HepG2 (cell line): ENCODE data around the gene CNOT10. TPM values are rescaled to one million over a fixed set of nuclear protein-coding genes. Genes with fewer than 3 reads are reported as not detected.

Source experiments
- ATAC-seq: fragments of 200-7000 bp; cut with Tn5 transposase; 3 replicates; pipeline ENCODE4 v1.9.1; 2020; ENCODE audit warnings: mild to moderate bottlenecking, moderate library complexity
- BruUV-seq: library from RNA; stranded (reverse); fragments of 400-500 nt; replicated peaks from 2 replicates; lab custom pipeline; 2021; lab: Mats Ljungman, UMichigan
- CTCF ChIA-PET: fragments of 300-600 bp; formaldehyde crosslinking; extraction: SDS; loops from one replicate; lab custom pipeline; 2021; ENCODE audit warnings: low total read pairs, inconsistent platforms, low intra/inter-chr PET ratio; lab: Yijun Ruan, JAX
- POLR2A ChIA-PET: fragments of 350-600 bp; sonication (Branson Sonifier 250); formaldehyde crosslinking; loops from one replicate; lab custom pipeline; 2020; ENCODE audit warnings: antibody characterized with exemption, inconsistent platforms; lab: Yijun Ruan, JAX
- DNase-seq: peaks from one replicate; pipeline ENCODE4 v3.0.0-alpha.2; 2015; ENCODE audit warnings: low spot score
- FAIRE-seq: peaks from 3 replicates; lab custom pipeline; 2011; peaks lifted over from hg19 to GRCh38; lab: Jason Lieb, UNC
- H2AFZ ChIP-seq: one replicate; pipeline ENCODE4 v1.6.1; 2011; ENCODE audit warnings: low read length, inconsistent platforms
- H3K27ac ChIP-seq: fragments of 300-600 bp; 3 replicates; pipeline ENCODE4 v1.8.0; 2011; ENCODE audit warnings: mixed run types, mild to moderate bottlenecking, mixed read lengths, low read length, inconsistent platforms; ENCODE audit not compliant: insufficient read depth; ENCODE audit errors: extremely low read length
- H3K27me3 ChIP-seq, 2 experiments: fragments of 200-600 bp in 1 of 2; 2 replicates in 1 of 2; 3 replicates in 1 of 2; pipeline versions ENCODE4 v1.6.0 to v1.8.0; 2011; ENCODE audit warnings: low read length in 2 of 2, mild to moderate bottlenecking in 2 of 2, moderate library complexity in 2 of 2, inconsistent platforms in 1 of 2; ENCODE audit not compliant: insufficient read depth in 2 of 2, control insufficient read depth in 1 of 2
- H3K36me3 ChIP-seq, 2 experiments: fragments of 200-600 bp in 1 of 2; replicated peaks in 1 of 2; 2 replicates in 1 of 2; 3 replicates in 1 of 2; pipeline versions ENCODE4 v1.5.1 to v1.8.0; 2011; ENCODE audit warnings: low read length in 2 of 2, inconsistent platforms in 1 of 2; ENCODE audit not compliant: insufficient read depth in 2 of 2, control insufficient read depth in 1 of 2
- H3K4me1 ChIP-seq: 2 replicates; pipeline ENCODE4 v1.5.1; 2012; ENCODE audit warnings: low read length, inconsistent platforms; ENCODE audit not compliant: insufficient read depth
- H3K4me2 ChIP-seq: 2 replicates; pipeline ENCODE4 v1.6.0; 2011; ENCODE audit warnings: low read depth, low read length, inconsistent platforms
- H3K4me3 ChIP-seq, 3 experiments: fragments of 200-600 bp in 1 of 3; sonication (generic), shearing (Covaris generic) in 1 of 3; replicated peaks in 1 of 3; 2 replicates each; pipeline ENCODE4 v1.5.1; 2011 to 2016; ENCODE audit warnings: low read length in 3 of 3, inconsistent platforms in 2 of 3, low read depth in 2 of 3, mild to moderate bottlenecking in 2 of 3, control low read depth in 1 of 3, mixed read lengths in 1 of 3; ENCODE audit not compliant: insufficient read depth in 1 of 3
- H3K79me2 ChIP-seq: one replicate; pipeline ENCODE4 v1.6.1; 2011; ENCODE audit warnings: low read length, inconsistent platforms; ENCODE audit not compliant: insufficient read depth
- H3K9ac ChIP-seq: 2 replicates; pipeline ENCODE4 v1.6.0; 2011; ENCODE audit warnings: mild to moderate bottlenecking, low read depth, low read length, inconsistent platforms; ENCODE audit not compliant: insufficient read depth
- H3K9me3 ChIP-seq: 2 replicates; pipeline ENCODE4 v1.5.1; 2012; ENCODE audit warnings: mild to moderate bottlenecking, low read length
- H4K20me1 ChIP-seq: 2 replicates; pipeline ENCODE4 v1.6.0; 2011; ENCODE audit warnings: inconsistent platforms, mild to moderate bottlenecking, low read length, moderate library complexity; ENCODE audit not compliant: insufficient read depth
- AKAP8 ChIP-seq: sonication (generic); formaldehyde crosslinking; IDR thresholded peaks from 2 replicates; pipeline ENCODE4 v1.5.1; 2020; ENCODE audit warnings: mild to moderate bottlenecking, missing genetic modification reagents
- ATM ChIP-seq: fragments of 450-650 bp; IDR thresholded peaks from 2 replicates; pipeline ENCODE4 v1.7.1; 2017; ENCODE audit warnings: mild to moderate bottlenecking, borderline replicate concordance
- CEBPG ChIP-seq: IDR thresholded peaks from 2 replicates; pipeline ENCODE4 v1.6.1; 2016
- HBP1 ChIP-seq: IDR thresholded peaks from 2 replicates; pipeline ENCODE4 v1.6.1; 2016; ENCODE audit warnings: low read depth, control low read depth
- HNF1B ChIP-seq: sonication (generic); formaldehyde crosslinking; IDR thresholded peaks from 2 replicates; pipeline ENCODE4 v1.5.1; 2020; ENCODE audit warnings: mild to moderate bottlenecking, moderate library complexity, missing genetic modification reagents
- JDP2 ChIP-seq: sonication (generic); formaldehyde crosslinking; IDR thresholded peaks from 2 replicates; pipeline ENCODE4 v1.8.1; 2022; ENCODE audit warnings: missing genetic modification reagents, borderline replicate concordance
- KDM2A ChIP-seq: sonication (generic); formaldehyde crosslinking; IDR thresholded peaks from 2 replicates; pipeline ENCODE4 v1.4.0; 2020; ENCODE audit warnings: low read depth, missing genetic modification reagents, borderline replicate concordance
- KLF13 ChIP-seq: sonication (generic); formaldehyde crosslinking; IDR thresholded peaks from 2 replicates; pipeline ENCODE4 v1.4.0; 2020; ENCODE audit warnings: mild to moderate bottlenecking, missing genetic modification reagents
- LCORL ChIP-seq, 2 experiments: fragments of 450-650 bp in 1 of 2; sonication (generic) in 1 of 2; formaldehyde crosslinking in 1 of 2; IDR thresholded peaks; 2 replicates each; pipeline versions ENCODE4 v1.5.0 to v1.6.1; 2017 to 2020; ENCODE audit warnings: antibody characterized with exemption in 1 of 2, missing genetic modification reagents in 1 of 2
- NFKBIZ ChIP-seq: IDR thresholded peaks from 2 replicates; pipeline ENCODE4 v1.6.1; 2018; ENCODE audit warnings: missing genetic modification reagents, missing compliant biosample characterization
- SIN3A ChIP-seq: IDR thresholded peaks from 2 replicates; pipeline ENCODE4 v1.6.1; 2011; ENCODE audit warnings: low read depth, mild to moderate bottlenecking, control low read depth, low read length, borderline replicate concordance
- SRSF1 ChIP-seq: fragments of 200-400 bp; formaldehyde crosslinking; optimal IDR thresholded peaks from 2 replicates; pipeline ENCODE3; 2017; ENCODE audit warnings: mild to moderate bottlenecking, low read depth, low read length, moderate library complexity
- ZFP1 ChIP-seq: IDR thresholded peaks from 2 replicates; pipeline ENCODE4 v1.6.1; 2016
- ZNF263 ChIP-seq: sonication (generic); formaldehyde crosslinking; IDR thresholded peaks from 2 replicates; pipeline ENCODE4 v1.4.0; 2020; ENCODE audit warnings: missing genetic modification reagents
- ZNF609 ChIP-seq: sonication (generic); formaldehyde crosslinking; IDR thresholded peaks from 2 replicates; pipeline ENCODE4 v1.4.0; 2020; ENCODE audit warnings: mild to moderate bottlenecking, missing genetic modification reagents, borderline replicate concordance
- ZNF781 ChIP-seq: sonication (generic); formaldehyde crosslinking; IDR thresholded peaks from 2 replicates; pipeline ENCODE4 v1.5.1; 2020; ENCODE audit warnings: borderline replicate concordance, mild to moderate bottlenecking, missing genetic modification reagents; ENCODE audit errors: not compliant biosample characterization
- WGBS: methylation state at CpG from one replicate; pipeline ENCODE4 v1.1.6; 2017; ENCODE audit warnings: low lambda C conversion rate; 5-methylcytosine and 5-hydroxymethylcytosine counted together
- in situ Hi-C: cut with HindIII; loops from 2 replicates; pipeline ENCODE4 v1.10.0; 2017; ENCODE audit warnings: low pct_unique_long_range_greater_than_20kb; ENCODE audit not compliant: extremely low pct_ligation_motif_present
- intact Hi-C: fragments of 100-400 bp; cut with micrococcal nuclease; formaldehyde crosslinking; loops from one replicate; pipeline ENCODE4 v1.10.0; 2022; ENCODE audit not compliant: unreplicated experiment
- polyA plus RNA-seq, 8 experiments: library from polyadenylated mRNA; depleted of rRNA in 3 of 8; stranded (reverse) in 7 of 8; unstranded in 1 of 8; fragments of >200 nt; fragmentation: Illumina TruSeq in 4 of 8; extraction: Trizol in 4 of 8; gene quantifications; 2 replicates each; pipeline versions ENCODE4 v1.2.1 to v1.2.3, GENCODE V29; 2011 to 2016; ENCODE audit warnings: low read depth in 4 of 8, missing spikeins in 1 of 8, mixed read lengths in 1 of 8; ENCODE audit not compliant: insufficient read depth in 1 of 8
- total RNA-seq, 5 experiments: library from RNA; depleted of rRNA; stranded (reverse); fragments of >200 nt; fragmentation: Illumina TruSeq; extraction: Trizol; gene quantifications; 2 replicates each; pipeline ENCODE4 v1.2.3, GENCODE V29; 2016; ENCODE audit warnings: low read depth in 1 of 5
- TF ChIP-seq, protein P1 (sequence below): sonication (generic); formaldehyde crosslinking; IDR thresholded peaks from 2 replicates; pipeline ENCODE4 v1.5.0; 2020; ENCODE audit warnings: mild to moderate bottlenecking, missing genetic modification reagents, moderate library complexity

Gene CNOT10
- total and polyA plus RNA-seq, 2 of the 13 experiments (the other 11 are each of a cell fraction or from before 2014, with no cell fraction given): 21.2 to 34.1 TPM

GRCh38 chr3:32759342-32759741 lies 74.4 kb downstream of the CNOT10 start:
- WGBS: 94% methylated on average over 4 of the region's 4 CpGs
- in situ Hi-C loops (no loop called here), intact Hi-C loops (no loop called here)
- Histone ChIP-seq H2AFZ (no peak overlapping the region), H3K4me3 (no peak overlapping the region), H3K9me3 (no peaks in the 10 kb centered on the region), H3K4me1 (peaks cover 16% of the 10 kb centered on the region), H3K36me3 (peaks cover 0 to 26% of the 10 kb centered on the region in 2 experiments; a peak in 3 of 5 replicates), H3K27ac (no peak overlapping the region), H3K4me2 (no peak overlapping the region), H3K79me2 (no peaks in the 10 kb centered on the region), H3K9ac (no peak overlapping the region), H4K20me1 (no peaks in the 10 kb centered on the region), H3K27me3 (no peaks in the 10 kb centered on the region)
- ChIA-PET POLR2A (no interaction called here), CTCF (no interaction called here)
- ATAC-seq: no peak
- no peak for FAIRE-seq
- DNase-seq: no peak
- BruUV-seq: no TSS peak
- TF ChIP-seq SRSF1 (no peak), ZNF263 (no peak), NFKBIZ (no peak), KDM2A (CRISPR knock-in tag) (no peak), LCORL (IDR thresholded peaks at IDR 0.05) (no peak), LCORL (CRISPR knock-in tag; IDR thresholded peaks at IDR 0.05) (no peak), ZFP1 (CRISPR knock-in tag) (no peak), JDP2 (CRISPR knock-in tag) (no peak), CEBPG (CRISPR knock-in tag) (no peak), ZNF609 (CRISPR knock-in tag) (no peak), ATM (no peak), KLF13 (CRISPR knock-in tag) (no peak), ZNF781 (CRISPR knock-in tag) (no peak), AKAP8 (CRISPR knock-in tag) (no peak), HBP1 (CRISPR knock-in tag) (no peak), HNF1B (CRISPR knock-in tag) (no peak), SIN3A (no peak)
- TF ChIP-seq, protein P1, sequence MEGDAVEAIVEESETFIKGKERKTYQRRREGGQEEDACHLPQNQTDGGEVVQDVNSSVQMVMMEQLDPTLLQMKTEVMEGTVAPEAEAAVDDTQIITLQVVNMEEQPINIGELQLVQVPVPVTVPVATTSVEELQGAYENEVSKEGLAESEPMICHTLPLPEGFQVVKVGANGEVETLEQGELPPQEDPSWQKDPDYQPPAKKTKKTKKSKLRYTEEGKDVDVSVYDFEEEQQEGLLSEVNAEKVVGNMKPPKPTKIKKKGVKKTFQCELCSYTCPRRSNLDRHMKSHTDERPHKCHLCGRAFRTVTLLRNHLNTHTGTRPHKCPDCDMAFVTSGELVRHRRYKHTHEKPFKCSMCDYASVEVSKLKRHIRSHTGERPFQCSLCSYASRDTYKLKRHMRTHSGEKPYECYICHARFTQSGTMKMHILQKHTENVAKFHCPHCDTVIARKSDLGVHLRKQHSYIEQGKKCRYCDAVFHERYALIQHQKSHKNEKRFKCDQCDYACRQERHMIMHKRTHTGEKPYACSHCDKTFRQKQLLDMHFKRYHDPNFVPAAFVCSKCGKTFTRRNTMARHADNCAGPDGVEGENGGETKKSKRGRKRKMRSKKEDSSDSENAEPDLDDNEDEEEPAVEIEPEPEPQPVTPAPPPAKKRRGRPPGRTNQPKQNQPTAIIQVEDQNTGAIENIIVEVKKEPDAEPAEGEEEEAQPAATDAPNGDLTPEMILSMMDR (CRISPR knock-in tag): no peak
